Small intestine (tissue), 7 donors: ENCODE results near the gene ANKS3. TPM values are rescaled to one million over a fixed set of nuclear protein-coding genes. Genes with fewer than 3 reads are reported as not detected.
A peak's percentile ranks its signal among the peaks of the same experiment; 100 is the strongest.

Source experiments
- DNase-seq, 2 donors: peaks; one replicate each; pipeline versions ENCODE4 v3.0.0 to v3.0.0-alpha.2; 2013
- FAIRE-seq: peaks from 2 replicates; lab custom pipeline; 2012; peaks lifted over from hg19 to GRCh38; lab: Jason Lieb, UNC
- H3K27ac ChIP-seq, 3 donors: one replicate each; pipeline ENCODE4 v1.5.1; 2013; ENCODE audit warnings: low read length in 2 of 3, mild to moderate bottlenecking in 2 of 3, control low read depth in 1 of 3, inconsistent platforms in 1 of 3, low read depth in 1 of 3, moderate library complexity in 1 of 3
- H3K27me3 ChIP-seq, 3 donors: one replicate each; pipeline ENCODE4 v1.6.1; 2013; ENCODE audit warnings: low read length in 3 of 3, inconsistent platforms in 1 of 3; ENCODE audit not compliant: control insufficient read depth in 3 of 3, insufficient read depth in 3 of 3
- H3K36me3 ChIP-seq, 3 donors: one replicate each; pipeline ENCODE4 v1.6.1; 2013; ENCODE audit warnings: low read length in 3 of 3, inconsistent platforms in 1 of 3, low read depth in 1 of 3, mild to moderate bottlenecking in 1 of 3, moderate library complexity in 1 of 3; ENCODE audit not compliant: control insufficient read depth in 3 of 3, insufficient read depth in 2 of 3
- H3K4me1 ChIP-seq, 3 donors: one replicate each; pipeline ENCODE4 v1.6.1; 2013; ENCODE audit warnings: low read length in 2 of 3, inconsistent platforms in 1 of 3, low read depth in 1 of 3, mild to moderate bottlenecking in 1 of 3, moderate library complexity in 1 of 3; ENCODE audit not compliant: control insufficient read depth in 3 of 3, insufficient read depth in 2 of 3
- H3K4me3 ChIP-seq, 3 donors: one replicate each; pipeline ENCODE4 v1.5.1; 2013; ENCODE audit warnings: low read length in 3 of 3, control low read depth in 1 of 3, inconsistent platforms in 1 of 3, low read depth in 1 of 3, mild to moderate bottlenecking in 1 of 3, moderate library complexity in 1 of 3
- H3K9me3 ChIP-seq, 2 donors: one replicate each; pipeline ENCODE4 v1.6.1; 2013; ENCODE audit warnings: low read depth in 1 of 2, low read length in 1 of 2; ENCODE audit not compliant: control insufficient read depth in 2 of 2, insufficient read depth in 1 of 2
- WGBS, 3 donors: extraction: QIAGEN DNeasy Blood & Tissue Kit; methylation state at CpG; one replicate each; pipeline ENCODE4 v1.1.7; 2013; 5-methylcytosine and 5-hydroxymethylcytosine counted together
- polyA plus RNA-seq, 4 donors: library from polyadenylated mRNA; stranded (reverse) in 3 of 4; unstranded in 1 of 4; fragments of 200-250 nt in 3 of 4; fragments of 120-200 nt in 1 of 4; gene quantifications; one replicate each; pipeline versions ENCODE4 v1.2.1 to v1.2.3, GENCODE V29; 2013
- donor health status: healthy with polysubstance abuse.
- donor health status: control.
- donor health status: control.
- donor health status: Bipolar disorder and iron deficiency.
- donor health status: healthy.

Gene ANKS3
- polyA plus RNA-seq, 4 donors = 11.6 to 16.9 (median 13.8) TPM

- H3K9me3 ChIP-seq = no peaks in the 10 kb centered on the region
- FAIRE-seq = no peak
- H3K4me3 ChIP-seq = no peak overlapping the region
- no peak overlapping the region for H3K27ac ChIP-seq
- H3K36me3 ChIP-seq = no peaks in the 10 kb centered on the region
- no peaks in the 10 kb centered on the region for H3K27me3 ChIP-seq
- WGBS, 3 donors = 78 to 89% (median 79%) methylated on average over 5 of the region's 5 CpGs
- H3K4me1 ChIP-seq = peaks cover 0 to 10% (median 7%) of the 10 kb centered on the region in 3 donors
- DNase-seq = no peak
Observed at GRCh38 chr16:4772351-4772750, 38.3 kb upstream of the ANKS3 start.

DNA sequence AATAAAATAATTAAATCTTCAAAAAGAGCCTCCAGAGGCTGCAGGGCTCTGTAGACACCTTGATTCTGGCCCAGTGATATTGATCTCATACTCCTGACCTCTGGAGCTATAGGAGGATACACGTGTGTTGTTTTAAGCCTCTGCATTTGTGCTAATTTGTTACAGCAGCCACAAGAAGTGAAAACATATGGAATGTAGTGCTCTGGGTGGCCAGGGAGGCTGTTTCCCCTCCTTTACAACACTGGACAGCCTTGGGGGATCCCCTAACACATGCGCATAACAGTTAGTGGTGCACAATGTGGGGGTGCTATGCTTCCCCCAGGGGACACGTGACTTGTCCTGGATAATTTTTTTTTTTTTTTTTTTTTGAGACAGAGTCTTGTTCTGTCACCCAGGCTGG, 37.6 kb upstream of the ANKS3 start:
- no peak overlapping the region for H3K4me3 ChIP-seq
- H3K4me1 ChIP-seq = peaks cover 0 to 12% (median 7%) of the 10 kb centered on the region in 3 donors
- no peak overlapping the region for H3K27ac ChIP-seq
- H3K9me3 ChIP-seq = no peaks in the 10 kb centered on the region
- H3K27me3 ChIP-seq = no peaks in the 10 kb centered on the region
- H3K36me3 ChIP-seq = no peaks in the 10 kb centered on the region
- WGBS, 3 donors = 62 to 71% (median 65%) methylated on average over 3 of the region's 3 CpGs
- DNase-seq (no peak), FAIRE-seq (no peak)

DNA sequence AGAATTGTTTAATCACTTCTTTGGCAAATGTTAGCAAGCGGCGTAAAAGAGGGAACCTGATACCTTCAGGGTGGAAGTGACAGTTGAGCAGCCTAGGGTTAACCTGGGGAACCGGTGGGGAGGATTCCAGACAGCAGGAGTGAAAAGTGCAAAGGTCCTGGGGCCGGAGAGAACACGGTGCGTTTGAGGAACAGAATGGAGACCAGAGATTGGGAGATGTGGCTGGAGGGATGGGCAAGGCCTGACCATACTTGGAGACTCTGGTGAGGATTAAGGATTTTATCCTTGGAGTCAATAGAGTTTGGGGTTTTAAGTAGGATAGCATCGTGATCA, 35.2 kb upstream of the ANKS3 start:
- peak; percentile 22 to 35 for DNase-seq
- H3K4me1 ChIP-seq = peaks cover 0 to 23% (median 13%) of the 10 kb centered on the region in 3 donors
- 31 to 58% (median 48%) methylated on average over 7 of the region's 7 CpGs for WGBS, 3 donors
- peak overlapping the region in 2 of 3 donors; percentile 72 to 73 for H3K4me3 ChIP-seq
- H3K36me3 ChIP-seq = peaks cover 0 to 14% (median 0%) of the 10 kb centered on the region in 3 donors
- H3K9me3 ChIP-seq = no peaks in the 10 kb centered on the region
- FAIRE-seq = no peak
- no peak overlapping the region for H3K27ac ChIP-seq
- no peaks in the 10 kb centered on the region for H3K27me3 ChIP-seq

GRCh38 chr16:4768549-4769305, 34.7 kb upstream of the ANKS3 start:
- no peaks in the 10 kb centered on the region for H3K27me3 ChIP-seq
- H3K9me3 ChIP-seq = no peaks in the 10 kb centered on the region
- H3K4me1 ChIP-seq = peaks cover 0 to 23% (median 13%) of the 10 kb centered on the region in 3 donors
- DNase-seq (peak; percentile 98), FAIRE-seq (no peak)
- 2 to 6% (median 4%) methylated on average over 45 to 48 of the region's 48 CpGs for WGBS, 3 donors
- H3K4me3 ChIP-seq = peak overlapping the region; percentile 29 to 73 (median 72)
- peaks cover 2 to 19% (median 4%) of the 10 kb centered on the region in 3 donors for H3K36me3 ChIP-seq
- H3K27ac ChIP-seq = peak overlapping the region; percentile 76 to 97 (median 88)

GRCh38 chr16:4767872-4768548, 33.9 kb upstream of the ANKS3 start:
- FAIRE-seq (no peak), DNase-seq (no peak)
- H3K36me3 ChIP-seq = peaks cover 3 to 26% (median 7%) of the 10 kb centered on the region in 3 donors
- peak overlapping the region; percentile 76 to 97 (median 88) for H3K27ac ChIP-seq
- no peaks in the 10 kb centered on the region for H3K27me3 ChIP-seq
- H3K4me3 ChIP-seq = peak overlapping the region; percentile 10 to 73 (median 72)
- 29 to 42% (median 32%) methylated on average over 17 of the region's 17 CpGs for WGBS, 3 donors
- no peaks in the 10 kb centered on the region for H3K9me3 ChIP-seq
- H3K4me1 ChIP-seq = peaks cover 0 to 23% (median 13%) of the 10 kb centered on the region in 3 donors

DNA sequence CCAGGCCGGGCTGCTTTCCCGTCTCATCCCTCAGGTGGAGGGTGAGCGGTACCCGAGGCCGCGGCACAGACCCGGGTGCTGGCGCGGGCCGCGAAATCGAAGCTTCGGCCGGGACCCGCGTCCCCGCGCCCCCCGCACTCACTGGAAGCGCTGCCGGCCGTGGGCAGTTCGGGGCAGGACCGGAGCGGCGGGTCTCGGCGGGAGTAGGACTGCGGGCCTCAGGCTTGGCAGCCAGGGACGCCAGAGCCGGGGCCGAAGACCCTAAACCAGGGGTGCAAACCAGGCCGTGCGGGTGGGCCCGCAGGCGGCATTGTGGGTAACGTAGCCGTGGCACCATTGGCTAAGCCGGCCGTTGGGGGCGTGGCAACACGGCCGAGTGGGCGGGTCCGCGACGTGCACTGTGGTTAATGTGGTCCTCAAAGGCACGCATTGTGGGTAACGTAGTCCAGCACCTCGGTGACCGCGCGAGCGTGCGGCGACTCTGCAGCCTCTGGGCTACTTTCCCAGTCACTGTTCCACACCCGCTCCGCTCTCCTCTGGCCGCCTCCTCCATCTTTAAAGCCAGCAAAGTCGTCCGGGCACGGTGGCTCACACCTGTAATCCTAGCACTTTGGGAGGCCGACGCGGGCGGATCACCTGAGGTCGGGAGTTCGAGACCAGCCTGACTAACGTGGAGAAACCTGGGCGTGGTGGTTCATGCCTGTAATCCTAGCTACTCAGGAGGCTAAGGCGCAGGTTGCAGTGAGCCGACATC, 33.0 kb upstream of the ANKS3 start, which contains the start of gene ZNF500:
ZNF500 (minus strand) TSS at position 288 of the 754 bp plus-strand sequence. CDS start 1,184 bp downstream, outside the sequence.
- 1 to 2% (median 1%) methylated on average over 51 to 72 of the region's 72 CpGs for WGBS, 3 donors
- H3K36me3 ChIP-seq = peaks cover 3 to 36% (median 14%) of the 10 kb centered on the region in 3 donors
- H3K4me1 ChIP-seq = peaks cover 0 to 23% (median 13%) of the 10 kb centered on the region in 3 donors
- peak; percentile 95 to 99 for DNase-seq
- peak within 1 kb of the TSS; percentile 78 to 97 (median 88) for H3K27ac ChIP-seq
- no peaks in the 10 kb centered on the region for H3K9me3 ChIP-seq
- H3K4me3 ChIP-seq = peak within 1 kb of the TSS; percentile 87 to 97 (median 88)
- FAIRE-seq = no peak
- H3K27me3 ChIP-seq = no peaks in the 10 kb centered on the region

DNA sequence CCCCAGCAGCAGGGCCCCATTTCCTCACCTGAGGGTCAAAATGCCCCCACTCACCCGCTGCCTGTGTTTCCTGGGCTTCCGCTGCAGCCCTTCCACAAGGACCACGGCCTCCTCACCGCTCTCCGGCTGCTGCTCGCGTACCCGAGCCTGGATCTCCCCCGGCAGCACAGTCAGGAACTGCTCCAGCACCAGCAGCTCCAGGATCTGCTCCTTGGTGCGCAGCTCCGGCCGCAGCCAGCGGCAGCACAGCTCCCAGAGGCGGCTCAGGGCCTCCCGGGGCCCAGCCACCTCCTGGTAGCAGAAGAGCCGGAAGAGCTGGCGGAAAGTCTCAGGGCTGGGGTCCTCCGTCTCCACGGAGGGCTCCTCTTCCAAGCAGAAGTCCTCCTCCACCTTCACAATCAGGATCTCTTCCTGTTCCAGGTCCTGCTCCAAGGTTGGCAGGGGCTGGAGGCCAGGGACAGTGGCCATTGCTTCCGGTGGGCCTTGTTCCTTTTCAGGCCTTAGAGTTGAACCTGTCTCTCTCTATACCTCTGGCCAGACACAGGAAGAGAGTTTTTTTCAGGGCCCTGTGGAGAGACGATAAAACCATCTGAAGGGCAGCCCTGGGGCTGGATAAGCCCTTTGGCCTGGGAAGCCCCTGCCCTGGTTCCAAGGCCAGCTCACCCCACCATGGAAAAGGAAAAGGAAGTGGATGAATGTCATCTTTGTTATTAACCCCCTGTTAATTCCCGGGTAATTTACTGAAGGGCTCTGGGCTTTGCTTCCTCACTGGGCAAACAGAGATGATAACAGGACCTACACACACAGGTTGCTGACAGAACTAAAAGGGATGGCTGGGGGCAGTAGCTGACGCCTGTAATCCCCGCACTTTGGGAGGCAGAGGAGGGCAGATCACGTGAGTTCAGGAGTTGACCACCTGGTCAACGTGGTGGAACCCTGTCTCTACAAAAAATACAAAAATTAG, 31.7 kb upstream of the ANKS3 start:
- DNase-seq = no peak
- FAIRE-seq = no peak
- Histone ChIP-seq H3K4me1 (peaks cover 0 to 23% (median 13%) of the 10 kb centered on the region in 3 donors), H3K4me3 (peak overlapping the region in 2 of 3 donors; percentile 87 to 88), H3K9me3 (no peaks in the 10 kb centered on the region), H3K27me3 (no peaks in the 10 kb centered on the region), H3K36me3 (peaks cover 3 to 46% (median 16%) of the 10 kb centered on the region in 3 donors), H3K27ac (peak overlapping the region in 1 of 3 donors; percentile 8)
- WGBS, 3 donors = 71 to 76% (median 73%) methylated on average over 26 of the region's 26 CpGs
